ENCODE results near the gene KDM5B.
"Not testable (repeated sequence)": the region's sequence is repeated elsewhere in the genome, so short reads cannot be mapped to it uniquely, and the experiment has no call there.

The KDM5B gene

GRCh38 chr1:202806845-202807450 is 1.3 kb downstream of the KDM5B start:
- peak in 1 of 2 donors; percentile 4 for ATAC-seq (replicated peaks)

GRCh38 chr1:202805886-202806844 is 2.1 kb downstream of the KDM5B start:
- Mint-ChIP-seq H3K4me1 (peaks cover 31 to 65% of the 10 kb centered on the region in 2 donors), H3K4me3 (peak overlapping the region; percentile 85 to 89), H3K9me3 (no peaks in the 10 kb centered on the region), H3K27me3 (peaks cover 0 to 1% of the 10 kb centered on the region in 2 donors), H3K27ac (peak overlapping the region; percentile 89), H3K36me3 (no peaks in the 10 kb centered on the region)
- ATAC-seq (replicated peaks) = peak; percentile 27 to 30
- DNase-seq = no peak

More at GRCh38 chr1:202806845-202807450, 1.3 kb downstream of the KDM5B start:
- Mint-ChIP-seq H3K27me3 (peaks cover 6 to 9% of the 10 kb centered on the region in 2 donors), H3K4me1 (peaks cover 35 to 70% of the 10 kb centered on the region in 2 donors), H3K4me3 (peak overlapping the region; percentile 85 to 89), H3K36me3 (no peaks in the 10 kb centered on the region), H3K27ac (peak overlapping the region; percentile 89), H3K9me3 (no peaks in the 10 kb centered on the region)
- peak; percentile 8 for DNase-seq

- peaks cover 3 to 8% of the 10 kb centered on the region in 2 donors for H3K36me3 Mint-ChIP-seq
- no peaks in the 10 kb centered on the region for H3K9me3 Mint-ChIP-seq
- peaks cover 33 to 64% of the 10 kb centered on the region in 2 donors for H3K4me1 Mint-ChIP-seq
- no peak for DNase-seq
- H3K27ac Mint-ChIP-seq = no peak overlapping the region
- no peak overlapping the region for H3K4me3 Mint-ChIP-seq
- ATAC-seq (replicated peaks) = no peak
- H3K27me3 Mint-ChIP-seq = no peaks in the 10 kb centered on the region
These were observed 4.1 kb downstream of the KDM5B start for GRCh38 chr1:202804126-202804525.

GRCh38 chr1:202802998-202803932 is 5.0 kb downstream of the KDM5B start:
- no peaks in the 10 kb centered on the region for H3K27me3 Mint-ChIP-seq
- H3K27ac Mint-ChIP-seq = no peak overlapping the region

GRCh38 chr1:202802034-202802433 is 6.2 kb downstream of the KDM5B start:
- peaks cover 5 to 11% of the 10 kb centered on the region in 2 donors for H3K36me3 Mint-ChIP-seq
- no peak overlapping the region for H3K27ac Mint-ChIP-seq
- no peak overlapping the region for H3K4me3 Mint-ChIP-seq
- no peaks in the 10 kb centered on the region for H3K27me3 Mint-ChIP-seq
- ATAC-seq (replicated peaks) (no peak), DNase-seq (no peak)
- no peaks in the 10 kb centered on the region for H3K9me3 Mint-ChIP-seq
- H3K4me1 Mint-ChIP-seq = peaks cover 34 to 76% of the 10 kb centered on the region in 2 donors

More at GRCh38 chr1:202802998-202803932, 5.0 kb downstream of the KDM5B start:
- H3K4me1 Mint-ChIP-seq = peaks cover 30 to 64% of the 10 kb centered on the region in 2 donors
- ATAC-seq (replicated peaks) = no peak
- peaks cover 3 to 8% of the 10 kb centered on the region in 2 donors for H3K36me3 Mint-ChIP-seq
- no peak for DNase-seq
- no peak overlapping the region for H3K4me3 Mint-ChIP-seq
- no peaks in the 10 kb centered on the region for H3K9me3 Mint-ChIP-seq

- ATAC-seq (replicated peaks) = no peak
- H3K36me3 Mint-ChIP-seq = peaks cover 5 to 11% of the 10 kb centered on the region in 2 donors
- H3K27ac Mint-ChIP-seq = no peak overlapping the region
- no peak overlapping the region for H3K4me3 Mint-ChIP-seq
- peaks cover 34 to 79% of the 10 kb centered on the region in 2 donors for H3K4me1 Mint-ChIP-seq
- H3K27me3 Mint-ChIP-seq = no peaks in the 10 kb centered on the region
- DNase-seq = no peak
- no peaks in the 10 kb centered on the region for H3K9me3 Mint-ChIP-seq
These were observed 7.0 kb downstream of the KDM5B start for GRCh38 chr1:202801175-202801574.

- Mint-ChIP-seq H3K27ac (peak overlapping the region; percentile 20), H3K4me1 (peaks cover 33 to 79% of the 10 kb centered on the region in 2 donors)
These were observed 7.5 kb downstream of the KDM5B start for GRCh38 chr1:202800742-202801141.

GRCh38 chr1:202798792-202799331 is 9.4 kb downstream of the KDM5B start:
- Mint-ChIP-seq H3K9me3 (no peaks in the 10 kb centered on the region), H3K36me3 (peaks cover 5 to 11% of the 10 kb centered on the region in 2 donors), H3K4me3 (no peak overlapping the region), H3K4me1 (peaks cover 36 to 80% of the 10 kb centered on the region in 2 donors), H3K27ac (no peak overlapping the region), H3K27me3 (no peaks in the 10 kb centered on the region)
- ATAC-seq (replicated peaks) (no peak), DNase-seq (no peak)

More at GRCh38 chr1:202800742-202801141, 7.5 kb downstream of the KDM5B start:
- ATAC-seq (replicated peaks) = no peak
- DNase-seq = no peak
- Mint-ChIP-seq H3K9me3 (no peaks in the 10 kb centered on the region), H3K4me3 (no peak overlapping the region), H3K36me3 (peaks cover 5 to 11% of the 10 kb centered on the region in 2 donors), H3K27me3 (no peaks in the 10 kb centered on the region)

- Mint-ChIP-seq H3K4me1 (peaks cover 36 to 78% of the 10 kb centered on the region in 2 donors), H3K36me3 (peaks cover 5 to 11% of the 10 kb centered on the region in 2 donors), H3K27ac (no peak overlapping the region), H3K9me3 (no peaks in the 10 kb centered on the region), H3K4me3 (no peak overlapping the region), H3K27me3 (no peaks in the 10 kb centered on the region)
- no peak for DNase-seq
- ATAC-seq (replicated peaks) = no peak
These were observed 10.0 kb downstream of the KDM5B start for GRCh38 chr1:202798260-202798659.

- no peaks in the 10 kb centered on the region for H3K27me3 Mint-ChIP-seq
- DNase-seq = no peak
- no peak for ATAC-seq (replicated peaks)
- no peak overlapping the region for H3K4me3 Mint-ChIP-seq
- H3K36me3 Mint-ChIP-seq = peaks cover 5 to 11% of the 10 kb centered on the region in 2 donors
- no peak overlapping the region for H3K27ac Mint-ChIP-seq
- H3K4me1 Mint-ChIP-seq = peaks cover 31 to 62% of the 10 kb centered on the region in 2 donors
- no peaks in the 10 kb centered on the region for H3K9me3 Mint-ChIP-seq
These were observed 11.6 kb downstream of the KDM5B start for GRCh38 chr1:202796670-202797069.

- not testable (repeated sequence) for H3K27ac Mint-ChIP-seq, DNase-seq, H3K9me3 Mint-ChIP-seq, H3K27me3 Mint-ChIP-seq, H3K36me3 Mint-ChIP-seq
- ATAC-seq (replicated peaks) = peak in 1 of 2 donors; percentile 29
- Mint-ChIP-seq H3K4me3 (peak overlapping the region in 1 of 2 donors; percentile 65), H3K4me1 (peaks cover 27 to 52% of the 10 kb centered on the region in 2 donors)
These were observed 13.3 kb downstream of the KDM5B start for GRCh38 chr1:202794931-202795330.

- peaks cover 27 to 58% of the 10 kb centered on the region in 2 donors for H3K4me1 Mint-ChIP-seq
These were observed 14.0 kb downstream of the KDM5B start for GRCh38 chr1:202794051-202794740.

More at GRCh38 chr1:202794051-202794740, 14.0 kb downstream of the KDM5B start:
- no peak for DNase-seq
- no peaks in the 10 kb centered on the region for H3K27me3 Mint-ChIP-seq
- no peaks in the 10 kb centered on the region for H3K9me3 Mint-ChIP-seq
- H3K36me3 Mint-ChIP-seq = peaks cover 3% of the 10 kb centered on the region in 2 donors
- ATAC-seq (replicated peaks) = no peak
- no peak overlapping the region for H3K4me3 Mint-ChIP-seq
- H3K27ac Mint-ChIP-seq = no peak overlapping the region
